Stimulated activated naive CD8-positive, alpha-beta T cell treated with anti-CD3 and anti-CD28 coated beads, Interleukin-15, Interleukin-2, amounts not matched to agents 100 ng/mL and 50 ng/mL, for 24 hours (primary cell): ENCODE measurements around the gene MDM4.

Experiments
- H3K27ac Mint-ChIP-seq: one replicate; pipeline ENCODE4 v1.8.0; 2021; ENCODE audit warnings: mild to moderate bottlenecking, mixed read lengths
- H3K27me3 Mint-ChIP-seq: one replicate; pipeline ENCODE4 v1.8.0; 2021; ENCODE audit warnings: mixed read lengths
- H3K36me3 Mint-ChIP-seq: one replicate; pipeline ENCODE4 v1.8.0; 2021; ENCODE audit warnings: low read depth, mixed read lengths
- H3K4me1 Mint-ChIP-seq: one replicate; pipeline ENCODE4 v1.8.0; 2021; ENCODE audit warnings: low read depth, mixed read lengths
- H3K4me3 Mint-ChIP-seq: one replicate; pipeline ENCODE4 v1.8.0; 2021; ENCODE audit warnings: mild to moderate bottlenecking, mixed read lengths
- H3K9me3 Mint-ChIP-seq: one replicate; pipeline ENCODE4 v1.8.0; 2021; ENCODE audit warnings: mixed read lengths

MDM4 gene

GRCh38 chr1:204584699-204585372, 68.6 kb downstream of the MDM4 start:
- Mint-ChIP-seq H3K36me3 (peaks cover 11% of the 10 kb centered on the region), H3K4me1 (peaks cover 10% of the 10 kb centered on the region), H3K9me3 (no peaks in the 10 kb centered on the region), H3K27me3 (no peaks in the 10 kb centered on the region), H3K4me3 (no peak overlapping the region), H3K27ac (no peak overlapping the region)

GRCh38 chr1:204587621-204588020, 71.4 kb downstream of the MDM4 start:
- Mint-ChIP-seq H3K9me3 (no peaks in the 10 kb centered on the region), H3K4me3 (no peak overlapping the region), H3K4me1 (no peaks in the 10 kb centered on the region), H3K27ac (no peak overlapping the region), H3K36me3 (no peaks in the 10 kb centered on the region), H3K27me3 (no peaks in the 10 kb centered on the region)

- Mint-ChIP-seq H3K4me1 (no peaks in the 10 kb centered on the region), H3K27ac (no peak overlapping the region), H3K36me3 (no peaks in the 10 kb centered on the region), H3K27me3 (no peaks in the 10 kb centered on the region), H3K9me3 (no peaks in the 10 kb centered on the region), H3K4me3 (no peak overlapping the region)
Measured at GRCh38 chr1:204588826-204589225, 72.6 kb downstream of the MDM4 start.

- Mint-ChIP-seq H3K9me3 (no peaks in the 10 kb centered on the region), H3K4me3 (no peak overlapping the region)
Measured at GRCh38 chr1:204589409-204590038, 73.3 kb downstream of the MDM4 start.

GRCh38 chr1:204591473-204592090, 75.4 kb downstream of the MDM4 start:
- Mint-ChIP-seq H3K4me1 (no peaks in the 10 kb centered on the region), H3K9me3 (no peaks in the 10 kb centered on the region), H3K27me3 (no peaks in the 10 kb centered on the region), H3K4me3 (no peak overlapping the region), H3K36me3 (peaks cover 7% of the 10 kb centered on the region), H3K27ac (no peak overlapping the region)

More at GRCh38 chr1:204589409-204590038, 73.3 kb downstream of the MDM4 start:
- Mint-ChIP-seq H3K36me3 (no peaks in the 10 kb centered on the region), H3K27me3 (no peaks in the 10 kb centered on the region), H3K27ac (no peak overlapping the region), H3K4me1 (no peaks in the 10 kb centered on the region)

GRCh38 chr1:204592246-204592948, 76.2 kb downstream of the MDM4 start:
- no peaks in the 10 kb centered on the region for H3K27me3 Mint-ChIP-seq
- no peaks in the 10 kb centered on the region for H3K9me3 Mint-ChIP-seq
- H3K27ac Mint-ChIP-seq = no peak overlapping the region
- no peaks in the 10 kb centered on the region for H3K4me1 Mint-ChIP-seq
- peaks cover 13% of the 10 kb centered on the region for H3K36me3 Mint-ChIP-seq
- no peak overlapping the region for H3K4me3 Mint-ChIP-seq

GRCh38 chr1:204598319-204598969, 82.2 kb downstream of the MDM4 start:
- no peaks in the 10 kb centered on the region for H3K9me3 Mint-ChIP-seq
- H3K36me3 Mint-ChIP-seq = peaks cover 13% of the 10 kb centered on the region
- H3K4me3 Mint-ChIP-seq = no peak overlapping the region
- no peaks in the 10 kb centered on the region for H3K4me1 Mint-ChIP-seq
- no peak overlapping the region for H3K27ac Mint-ChIP-seq
- H3K27me3 Mint-ChIP-seq = no peaks in the 10 kb centered on the region

- no peaks in the 10 kb centered on the region for H3K27me3 Mint-ChIP-seq
- H3K4me3 Mint-ChIP-seq = no peak overlapping the region
- H3K36me3 Mint-ChIP-seq = peaks cover 13% of the 10 kb centered on the region
- H3K4me1 Mint-ChIP-seq = no peaks in the 10 kb centered on the region
- H3K27ac Mint-ChIP-seq = no peak overlapping the region
- H3K9me3 Mint-ChIP-seq = peaks cover 2% of the 10 kb centered on the region
Measured at GRCh38 chr1:204599098-204599497, 82.9 kb downstream of the MDM4 start.

- Mint-ChIP-seq H3K27ac (no peak overlapping the region), H3K4me1 (no peaks in the 10 kb centered on the region), H3K36me3 (peaks cover 13% of the 10 kb centered on the region), H3K27me3 (no peaks in the 10 kb centered on the region), H3K4me3 (no peak overlapping the region), H3K9me3 (peaks cover 4% of the 10 kb centered on the region)
Measured at GRCh38 chr1:204599596-204599995, 83.4 kb downstream of the MDM4 start.

- Mint-ChIP-seq H3K27me3 (no peaks in the 10 kb centered on the region), H3K27ac (no peak overlapping the region), H3K4me1 (no peaks in the 10 kb centered on the region), H3K36me3 (peaks cover 13% of the 10 kb centered on the region), H3K4me3 (no peak overlapping the region), H3K9me3 (peaks cover 4% of the 10 kb centered on the region)
Measured at GRCh38 chr1:204600203-204600602, 84.0 kb downstream of the MDM4 start.

GRCh38 chr1:204600968-204601367, 84.8 kb downstream of the MDM4 start:
- no peak overlapping the region for H3K4me3 Mint-ChIP-seq
- H3K27ac Mint-ChIP-seq = no peak overlapping the region

GRCh38 chr1:204602111-204602579, 85.9 kb downstream of the MDM4 start:
- H3K4me1 Mint-ChIP-seq = no peaks in the 10 kb centered on the region
- no peak overlapping the region for H3K27ac Mint-ChIP-seq
- peaks cover 4% of the 10 kb centered on the region for H3K9me3 Mint-ChIP-seq
- H3K27me3 Mint-ChIP-seq = no peaks in the 10 kb centered on the region
- peaks cover under 1% of the 10 kb centered on the region for H3K36me3 Mint-ChIP-seq
- H3K4me3 Mint-ChIP-seq = no peak overlapping the region

More at GRCh38 chr1:204600968-204601367, 84.8 kb downstream of the MDM4 start:
- Mint-ChIP-seq H3K4me1 (no peaks in the 10 kb centered on the region), H3K9me3 (peaks cover 4% of the 10 kb centered on the region), H3K36me3 (peaks cover 9% of the 10 kb centered on the region), H3K27me3 (no peaks in the 10 kb centered on the region)

GRCh38 chr1:204602871-204603542, 86.8 kb downstream of the MDM4 start:
- Mint-ChIP-seq H3K27ac (no peak overlapping the region), H3K9me3 (peaks cover 4% of the 10 kb centered on the region), H3K27me3 (peaks cover 5% of the 10 kb centered on the region), H3K4me3 (no peak overlapping the region), H3K4me1 (no peaks in the 10 kb centered on the region), H3K36me3 (no peaks in the 10 kb centered on the region)

- no peaks in the 10 kb centered on the region for H3K4me1 Mint-ChIP-seq
- no peak overlapping the region for H3K27ac Mint-ChIP-seq
- no peaks in the 10 kb centered on the region for H3K36me3 Mint-ChIP-seq
- H3K4me3 Mint-ChIP-seq = no peak overlapping the region
- H3K9me3 Mint-ChIP-seq = peaks cover 4% of the 10 kb centered on the region
- H3K27me3 Mint-ChIP-seq = peaks cover 5% of the 10 kb centered on the region
Measured at GRCh38 chr1:204605791-204606190, 89.6 kb downstream of the MDM4 start.
